CD4-positive, CD25-positive, alpha-beta regulatory T cell (primary cell): ENCODE results near the gene GOLGA1. TPM values are rescaled to one million over a fixed set of nuclear protein-coding genes. Genes with fewer than 3 reads are reported as not detected.
"Not testable (repeated sequence)": the region's sequence is repeated elsewhere in the genome, so short reads cannot be mapped to it uniquely, and the experiment has no call there.

ENCODE experiments used
- ATAC-seq, 2 donors: fragments of 150-1000 bp; cut with Tn5 transposase; one replicate each; pipeline ENCODE4 v1.10.0; 2021; ENCODE audit warnings: low read depth in 2 of 2, moderate number of reproducible peaks in 2 of 2, moderate library complexity in 1 of 2
- DNase-seq, 3 donors: peaks; one replicate each; pipeline versions ENCODE4 v3.0.0 to v3.0.0-alpha.2; 2012 to 2022; ENCODE audit warnings: mixed read lengths in 1 of 3
- H3K27ac ChIP-seq: one replicate; pipeline ENCODE4 v1.7.0; 2013; ENCODE audit warnings: mild to moderate bottlenecking, low read length; ENCODE audit not compliant: insufficient read depth, poor library complexity, severe bottlenecking
- H3K27me3 ChIP-seq: one replicate; pipeline ENCODE4 v1.7.0; 2013; ENCODE audit warnings: low read length; ENCODE audit not compliant: control insufficient read depth, insufficient read depth
- H3K36me3 ChIP-seq: one replicate; pipeline ENCODE4 v1.7.0; 2013; ENCODE audit warnings: mild to moderate bottlenecking, low read length, moderate library complexity; ENCODE audit not compliant: control insufficient read depth, insufficient read depth
- H3K4me1 ChIP-seq: 2 replicates; pipeline ENCODE4 v1.7.0; 2013; ENCODE audit warnings: mild to moderate bottlenecking, low read length; ENCODE audit not compliant: insufficient read depth, control insufficient read depth, poor library complexity, severe bottlenecking
- H3K4me3 ChIP-seq: one replicate; pipeline ENCODE4 v1.7.0; 2013; ENCODE audit warnings: low read depth, mild to moderate bottlenecking, low read length, moderate library complexity
- H3K9me3 ChIP-seq, 2 experiments: 1 replicate in 1 of 2; 2 replicates in 1 of 2; pipeline ENCODE4 v1.7.0; 2013; ENCODE audit warnings: low read length in 2 of 2, mild to moderate bottlenecking in 1 of 2, moderate library complexity in 1 of 2; ENCODE audit not compliant: control insufficient read depth in 2 of 2
- H3K27ac Mint-ChIP-seq, 3 donors: one replicate each; pipeline ENCODE4 v1.8.0; 2020 to 2022; ENCODE audit warnings: mild to moderate bottlenecking in 3 of 3, mixed read lengths in 3 of 3, moderate library complexity in 2 of 3
- H3K27me3 Mint-ChIP-seq: one replicate; pipeline ENCODE4 v1.8.0; 2022; ENCODE audit warnings: mild to moderate bottlenecking, mixed read lengths
- H3K36me3 Mint-ChIP-seq: one replicate; pipeline ENCODE4 v1.8.0; 2020; ENCODE audit warnings: mixed read lengths
- H3K4me1 Mint-ChIP-seq, 4 donors: one replicate each; pipeline ENCODE4 v1.8.0; 2020 to 2022; ENCODE audit warnings: mixed read lengths in 4 of 4, mild to moderate bottlenecking in 1 of 4
- H3K4me3 Mint-ChIP-seq, 4 donors: one replicate each; pipeline ENCODE4 v1.8.0; 2020 to 2022; ENCODE audit warnings: mild to moderate bottlenecking in 4 of 4, mixed read lengths in 4 of 4, moderate library complexity in 3 of 4
- H3K9me3 Mint-ChIP-seq, 7 donors: one replicate each; pipeline ENCODE4 v1.8.0; 2020 to 2022; ENCODE audit warnings: mixed read lengths in 7 of 7, mild to moderate bottlenecking in 3 of 7, moderate library complexity in 2 of 7
- polyA plus RNA-seq, 4 donors: library from polyadenylated mRNA; unstranded; fragments of 300-500 nt; fragmentation: Illumina TruSeq; gene quantifications; one replicate each; pipeline ENCODE4 v1.2.3, GENCODE V29; 2021
- total RNA-seq: library from RNA; stranded (reverse); gene quantifications from one replicate; pipeline ENCODE4 v1.2.3, GENCODE V29; 2022

Gene GOLGA1
- total and polyA plus RNA-seq, 5 donors from 2014 or later, result 4.8 to 29.1 (median 6.4) TPM

DNA sequence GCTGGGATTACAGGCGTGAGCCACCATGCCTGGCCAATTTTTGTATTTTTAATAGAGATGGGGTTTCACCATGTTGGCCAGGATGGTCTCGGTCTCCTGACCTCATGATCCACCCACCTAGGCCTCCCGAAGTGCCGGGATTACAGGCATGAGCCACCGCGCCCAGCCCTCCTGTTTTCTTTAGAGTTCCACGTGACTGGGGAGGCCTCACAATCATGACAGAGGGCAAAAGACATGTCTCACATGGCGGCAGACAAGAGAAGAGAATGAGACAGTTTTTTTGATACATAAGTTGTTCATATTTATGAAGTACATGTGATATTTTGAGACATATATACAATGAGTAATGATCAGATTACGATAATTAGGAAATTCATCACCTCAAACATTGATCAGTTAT lies 94.4 kb downstream of the GOLGA1 start:
- ATAC-seq, H3K9me3 ChIP-seq, H3K27me3 ChIP-seq, H3K4me1 Mint-ChIP-seq, H3K27ac ChIP-seq, DNase-seq, H3K4me3 Mint-ChIP-seq, H3K4me1 ChIP-seq, H3K36me3 ChIP-seq, H3K27ac Mint-ChIP-seq, H3K4me3 ChIP-seq, H3K36me3 Mint-ChIP-seq, H3K9me3 Mint-ChIP-seq: not testable (repeated sequence)
- peaks cover 11% of the 10 kb centered on the region for H3K27me3 Mint-ChIP-seq

GRCh38 chr9:124844291-124844690 lies 96.6 kb downstream of the GOLGA1 start:
- DNase-seq (no peak), ATAC-seq (no peak)
- H3K36me3 ChIP-seq, result no peaks in the 10 kb centered on the region
- H3K4me3 Mint-ChIP-seq, result no peak overlapping the region
- peak overlapping the region in 1 of 3 donors; percentile 61 for H3K27ac Mint-ChIP-seq
- H3K27me3 Mint-ChIP-seq, result peaks cover 16% of the 10 kb centered on the region
- H3K4me1 Mint-ChIP-seq, result peaks cover 0 to 2% (median 0%) of the 10 kb centered on the region in 4 donors
- no peaks in the 10 kb centered on the region for H3K27me3 ChIP-seq
- no peaks in the 10 kb centered on the region for H3K4me1 ChIP-seq
- H3K9me3 ChIP-seq, result no peaks in the 10 kb centered on the region
- no peaks in the 10 kb centered on the region for H3K36me3 Mint-ChIP-seq
- no peak overlapping the region for H3K4me3 ChIP-seq
- peaks cover 0 to 2% (median 0%) of the 10 kb centered on the region in 7 donors for H3K9me3 Mint-ChIP-seq
- H3K27ac ChIP-seq, result no peak overlapping the region

- ATAC-seq, result no peak
- H3K9me3 Mint-ChIP-seq, result peaks cover 0 to 2% (median 0%) of the 10 kb centered on the region in 7 donors
- Histone ChIP-seq H3K9me3 (no peaks in the 10 kb centered on the region), H3K27ac (no peak overlapping the region), H3K27me3 (no peaks in the 10 kb centered on the region), H3K4me1 (no peaks in the 10 kb centered on the region), H3K4me3 (no peak overlapping the region), H3K36me3 (no peaks in the 10 kb centered on the region)
- no peak overlapping the region for H3K27ac Mint-ChIP-seq
- DNase-seq, result no peak
- peaks cover 16% of the 10 kb centered on the region for H3K27me3 Mint-ChIP-seq
- H3K36me3 Mint-ChIP-seq, result no peaks in the 10 kb centered on the region
- H3K4me3 Mint-ChIP-seq, result no peak overlapping the region
- H3K4me1 Mint-ChIP-seq, result peaks cover 0 to 2% (median 0%) of the 10 kb centered on the region in 4 donors
Observed at GRCh38 chr9:124843456-124844034, 97.3 kb downstream of the GOLGA1 start.

DNA sequence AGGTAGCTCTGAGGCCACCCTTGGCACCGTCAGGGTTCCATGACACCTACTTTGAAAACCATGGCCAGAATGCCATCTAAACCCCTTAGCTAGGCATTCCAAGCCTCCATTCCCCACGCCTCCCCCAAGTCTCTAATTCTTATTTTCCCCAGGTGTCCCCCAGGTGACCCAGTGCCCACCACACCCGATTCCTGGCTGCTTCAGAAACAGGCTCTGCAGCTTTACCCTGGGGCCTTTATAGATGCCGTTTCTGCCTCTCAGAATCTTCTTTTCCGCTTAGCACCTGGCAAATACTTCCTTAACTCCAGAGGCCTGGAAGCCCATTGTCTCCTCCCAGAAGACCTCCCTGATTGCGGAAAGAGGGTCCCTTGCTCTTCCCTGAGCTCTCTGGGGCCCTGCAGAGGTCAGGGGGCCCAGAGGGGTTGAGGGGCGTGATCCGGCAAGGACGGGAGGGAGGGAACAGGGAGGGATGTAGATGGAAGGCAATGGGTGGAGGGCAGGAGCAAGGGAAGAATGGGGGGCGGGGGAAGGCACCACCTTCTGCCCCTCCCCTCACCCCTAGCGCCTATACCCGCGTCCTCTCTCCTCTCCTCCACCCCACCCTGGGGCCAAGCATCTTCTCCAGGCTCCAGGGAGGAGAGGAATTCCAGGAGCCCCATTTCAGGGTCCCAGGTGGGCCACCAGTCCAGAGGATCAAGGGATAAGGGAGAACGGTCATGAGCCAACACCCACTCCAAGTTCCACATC lies 99.6 kb downstream of the GOLGA1 start:
- no peak for ATAC-seq
- DNase-seq, result no peak
- Histone ChIP-seq H3K9me3 (no peaks in the 10 kb centered on the region), H3K4me3 (no peak overlapping the region), H3K4me1 (no peaks in the 10 kb centered on the region), H3K27ac (no peak overlapping the region), H3K36me3 (no peaks in the 10 kb centered on the region), H3K27me3 (no peaks in the 10 kb centered on the region)
- peaks cover 0 to 2% (median 0%) of the 10 kb centered on the region in 7 donors for H3K9me3 Mint-ChIP-seq
- H3K27ac Mint-ChIP-seq, result no peak overlapping the region
- peaks cover 26% of the 10 kb centered on the region for H3K27me3 Mint-ChIP-seq
- no peak overlapping the region for H3K4me3 Mint-ChIP-seq
- no peaks in the 10 kb centered on the region for H3K4me1 Mint-ChIP-seq
- H3K36me3 Mint-ChIP-seq, result no peaks in the 10 kb centered on the region

DNA sequence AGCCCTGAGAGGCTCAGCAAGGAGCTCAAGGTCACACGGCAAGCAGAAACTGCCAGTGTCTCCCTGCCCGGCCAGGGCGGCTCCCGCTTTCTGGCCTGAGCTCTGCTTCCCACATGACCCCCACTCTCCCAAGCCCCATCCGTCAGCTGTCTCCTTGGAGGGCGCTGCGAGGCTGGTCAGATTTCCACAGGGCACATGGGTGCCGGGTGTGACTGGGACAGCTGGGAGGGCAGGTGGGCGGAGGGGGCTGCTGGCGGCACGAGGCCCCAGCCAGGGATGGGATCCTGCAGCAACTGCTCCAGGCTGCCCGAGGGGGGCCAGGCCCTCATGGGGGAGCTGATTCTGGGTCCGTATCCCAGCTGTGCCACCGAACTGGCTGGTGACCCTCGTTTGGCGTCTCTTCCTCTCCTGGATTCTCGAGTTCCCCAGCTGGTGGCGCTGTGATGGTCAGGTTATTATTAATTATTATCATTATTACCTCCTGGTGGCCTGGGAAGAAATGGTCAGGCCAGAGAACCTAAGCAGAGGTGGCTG lies 100.5 kb downstream of the GOLGA1 start:
- Mint-ChIP-seq H3K4me1 (no peaks in the 10 kb centered on the region), H3K4me3 (no peak overlapping the region), H3K27ac (no peak overlapping the region), H3K9me3 (peaks cover 0 to 2% (median 0%) of the 10 kb centered on the region in 7 donors), H3K27me3 (peaks cover 30% of the 10 kb centered on the region), H3K36me3 (no peaks in the 10 kb centered on the region)
- no peak for ATAC-seq
- no peaks in the 10 kb centered on the region for H3K36me3 ChIP-seq
- no peaks in the 10 kb centered on the region for H3K4me1 ChIP-seq
- H3K27me3 ChIP-seq, result no peaks in the 10 kb centered on the region
- H3K27ac ChIP-seq, result no peak overlapping the region
- no peaks in the 10 kb centered on the region for H3K9me3 ChIP-seq
- DNase-seq, result no peak
- H3K4me3 ChIP-seq, result no peak overlapping the region

GRCh38 chr9:124839612-124840299 lies 101.1 kb downstream of the GOLGA1 start:
- Histone ChIP-seq H3K9me3 (no peaks in the 10 kb centered on the region), H3K27ac (no peak overlapping the region), H3K36me3 (no peaks in the 10 kb centered on the region), H3K27me3 (no peaks in the 10 kb centered on the region), H3K4me3 (no peak overlapping the region), H3K4me1 (no peaks in the 10 kb centered on the region)
- Mint-ChIP-seq H3K9me3 (peaks cover 0 to 2% (median 0%) of the 10 kb centered on the region in 7 donors), H3K27ac (no peak overlapping the region), H3K4me1 (no peaks in the 10 kb centered on the region), H3K27me3 (peaks cover 30% of the 10 kb centered on the region), H3K36me3 (no peaks in the 10 kb centered on the region), H3K4me3 (no peak overlapping the region)
- DNase-seq, result no peak
- no peak for ATAC-seq

DNA sequence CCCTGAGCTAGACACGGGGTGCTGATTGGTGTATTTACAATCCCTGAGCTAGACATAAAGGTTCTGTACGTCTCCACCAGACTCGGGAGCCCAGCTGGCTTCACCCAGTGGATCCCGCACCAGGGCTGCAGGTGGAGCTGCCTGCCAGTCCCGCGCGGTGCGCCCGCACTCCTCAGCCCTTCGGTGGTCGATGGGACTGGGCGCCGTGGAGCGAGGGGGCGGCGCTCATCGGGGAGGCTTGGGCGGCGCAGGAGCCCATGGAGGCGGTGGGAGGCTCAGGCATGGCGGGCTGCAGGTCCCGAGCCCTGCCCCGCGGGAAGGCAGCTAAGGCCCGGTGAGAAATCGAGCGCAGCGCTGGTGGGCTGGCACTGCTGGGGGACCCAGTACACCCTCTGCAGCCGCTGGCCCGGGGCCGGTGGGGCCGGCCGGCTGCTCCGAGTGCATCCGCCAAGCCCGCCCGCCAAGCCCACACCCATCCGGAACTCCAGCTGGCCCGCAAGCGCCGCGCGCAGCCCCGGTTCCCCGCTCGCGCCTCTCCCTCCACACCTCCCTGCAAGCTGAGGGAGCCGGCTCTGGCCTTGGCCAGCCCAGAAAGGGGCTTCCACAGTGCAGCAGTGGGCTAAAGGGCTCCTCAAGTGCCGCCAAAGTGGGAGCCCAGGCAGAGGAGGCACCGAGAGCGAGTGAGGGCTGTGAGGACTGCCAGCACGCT lies 102.2 kb downstream of the GOLGA1 start:
- not testable (repeated sequence) for H3K4me1 Mint-ChIP-seq, H3K27ac Mint-ChIP-seq, DNase-seq, H3K4me3 ChIP-seq, H3K36me3 ChIP-seq, H3K36me3 Mint-ChIP-seq, H3K9me3 Mint-ChIP-seq, H3K27me3 ChIP-seq, H3K9me3 ChIP-seq, H3K27ac ChIP-seq, H3K4me1 ChIP-seq, H3K4me3 Mint-ChIP-seq, ATAC-seq
- H3K27me3 Mint-ChIP-seq, result peaks cover 30% of the 10 kb centered on the region
